Measurements from ENCODE around the gene SLC9A8.
"Not testable (repeated sequence)": the region's sequence is repeated elsewhere in the genome, so short reads cannot be mapped to it uniquely, and the experiment has no call there.

The SLC9A8 gene

GRCh38 chr20:49851231-49851705, 38.6 kb downstream of the SLC9A8 start:
- no peak for DNase-seq

DNA sequence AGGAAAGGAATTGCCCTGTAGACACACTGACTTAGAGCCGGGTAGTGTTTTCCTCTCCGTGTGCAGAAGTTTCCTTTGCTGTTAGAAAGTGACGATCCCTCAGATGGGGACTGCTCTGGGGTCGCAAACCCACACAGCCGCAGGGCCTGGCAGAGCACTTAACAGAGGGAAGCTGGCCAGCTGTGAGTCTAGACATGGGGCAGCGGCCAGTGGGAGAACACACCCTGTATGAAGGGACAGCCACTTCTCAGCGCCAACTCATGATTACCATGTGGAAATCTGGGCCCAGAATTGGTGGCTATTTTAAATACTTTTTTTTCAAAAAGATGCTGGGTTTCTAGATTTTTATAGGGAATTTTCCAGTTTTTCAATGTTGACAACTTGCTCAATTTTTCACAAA, 39.4 kb downstream of the SLC9A8 start:
- DNase-seq: no peak

- DNase-seq: no peak
These were observed 40.0 kb downstream of the SLC9A8 start for GRCh38 chr20:49852522-49853080.

DNA sequence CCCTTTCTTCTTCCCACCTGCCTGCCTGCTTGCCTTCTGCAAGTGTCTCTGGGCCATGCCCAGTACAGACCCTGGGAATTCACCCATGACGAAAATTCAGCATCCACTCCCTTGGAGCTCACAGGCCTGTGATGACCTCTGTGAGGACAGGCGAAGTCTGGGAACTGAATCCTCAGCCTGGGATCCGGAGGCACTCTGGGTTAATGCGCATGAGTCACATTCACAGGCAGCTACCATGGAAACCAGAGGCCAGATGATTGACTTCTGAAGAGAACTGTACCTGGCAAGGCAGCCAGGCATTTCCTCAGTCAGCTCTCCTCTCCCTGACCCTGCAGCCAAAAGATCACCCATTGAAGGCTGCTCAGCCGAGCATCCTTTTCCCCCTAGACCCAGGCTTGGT, 41.0 kb downstream of the SLC9A8 start:
- no peak for DNase-seq

- DNase-seq: no peak
These were observed 41.7 kb downstream of the SLC9A8 start for GRCh38 chr20:49854190-49854875.

GRCh38 chr20:49856904-49857303, 44.3 kb downstream of the SLC9A8 start:
- no peak for DNase-seq

DNA sequence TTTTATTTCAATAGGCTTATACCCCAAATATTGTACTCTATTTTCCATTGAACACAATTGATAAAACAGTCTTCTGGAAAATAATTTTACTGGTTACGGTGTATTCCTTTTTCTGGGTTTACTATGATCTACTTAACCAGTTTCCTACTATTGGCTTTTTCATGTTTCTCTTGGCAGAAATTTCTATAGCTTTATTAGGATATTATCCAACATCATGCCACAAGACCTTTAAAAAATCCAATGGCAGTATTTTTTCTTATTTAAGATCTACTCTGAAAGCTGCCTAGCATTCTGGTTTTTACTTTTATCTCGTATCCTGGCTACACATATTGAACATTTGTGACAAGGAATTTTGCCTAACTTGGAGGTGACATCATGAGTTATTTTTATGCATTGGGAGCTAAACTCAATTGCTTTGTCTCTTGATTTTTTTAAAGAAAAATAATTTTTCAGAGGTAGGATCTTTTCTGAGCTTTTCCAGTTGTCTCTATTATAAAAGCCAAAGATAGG, 45.5 kb downstream of the SLC9A8 start:
- DNase-seq: no peak

DNA sequence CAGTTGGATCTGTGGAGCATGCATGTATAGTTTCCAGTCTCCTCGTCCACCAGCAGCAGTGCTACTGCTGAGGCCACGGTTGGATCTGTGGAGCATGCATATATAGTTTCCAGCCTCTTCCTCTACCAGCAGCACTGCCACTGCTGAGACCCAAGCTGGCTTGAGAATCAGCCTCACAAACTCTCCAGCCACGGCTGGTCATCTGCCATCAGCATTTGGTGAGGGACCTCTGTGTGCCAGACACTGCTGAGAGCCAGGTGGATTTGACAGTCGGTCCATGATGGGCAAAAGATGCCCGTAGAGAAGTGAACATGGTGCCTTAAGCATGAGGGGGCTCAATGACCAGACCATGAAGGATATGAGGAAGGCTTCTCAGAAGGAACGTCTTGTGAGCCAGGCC, 46.4 kb downstream of the SLC9A8 start:
- DNase-seq: no peak

GRCh38 chr20:49859807-49860206, 47.2 kb downstream of the SLC9A8 start:
- no peak for DNase-seq

GRCh38 chr20:49861232-49861631, 48.6 kb downstream of the SLC9A8 start:
- not testable (repeated sequence) for DNase-seq

DNA sequence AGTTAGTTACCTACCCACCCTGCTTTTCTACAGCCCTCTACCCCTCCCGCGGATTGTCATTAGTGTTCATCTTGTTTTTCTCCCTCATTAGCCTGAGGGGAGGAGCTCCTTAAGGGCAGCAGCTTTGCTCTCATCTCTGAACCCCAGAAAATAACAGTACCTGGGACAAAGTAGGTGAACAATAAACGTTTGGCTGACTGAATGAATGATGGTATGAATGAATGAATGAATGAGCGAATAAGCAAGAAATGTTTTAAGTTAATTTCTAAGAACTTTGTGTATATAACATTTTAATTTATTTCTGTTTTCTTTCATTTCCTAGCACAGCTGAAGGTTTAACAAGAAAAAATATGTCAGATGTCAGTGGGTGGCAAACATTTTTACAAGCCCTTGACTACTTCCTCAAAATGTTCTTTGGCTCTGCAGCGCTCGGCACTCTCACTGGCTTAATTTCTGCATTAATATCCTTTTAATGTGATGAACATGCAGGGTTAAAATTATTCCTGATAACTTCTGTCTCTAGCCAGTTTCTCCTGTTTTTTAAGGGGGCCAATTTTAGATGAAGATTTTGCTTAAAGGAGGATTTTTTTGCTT, 50.1 kb downstream of the SLC9A8 start:
- no peak for DNase-seq

- no peak for DNase-seq
These were observed 51.0 kb downstream of the SLC9A8 start for GRCh38 chr20:49863666-49864065.

- no peak for DNase-seq
These were observed 52.9 kb downstream of the SLC9A8 start for GRCh38 chr20:49865559-49865958.

- DNase-seq: no peak
These were observed 53.4 kb downstream of the SLC9A8 start for GRCh38 chr20:49866051-49866450.

DNA sequence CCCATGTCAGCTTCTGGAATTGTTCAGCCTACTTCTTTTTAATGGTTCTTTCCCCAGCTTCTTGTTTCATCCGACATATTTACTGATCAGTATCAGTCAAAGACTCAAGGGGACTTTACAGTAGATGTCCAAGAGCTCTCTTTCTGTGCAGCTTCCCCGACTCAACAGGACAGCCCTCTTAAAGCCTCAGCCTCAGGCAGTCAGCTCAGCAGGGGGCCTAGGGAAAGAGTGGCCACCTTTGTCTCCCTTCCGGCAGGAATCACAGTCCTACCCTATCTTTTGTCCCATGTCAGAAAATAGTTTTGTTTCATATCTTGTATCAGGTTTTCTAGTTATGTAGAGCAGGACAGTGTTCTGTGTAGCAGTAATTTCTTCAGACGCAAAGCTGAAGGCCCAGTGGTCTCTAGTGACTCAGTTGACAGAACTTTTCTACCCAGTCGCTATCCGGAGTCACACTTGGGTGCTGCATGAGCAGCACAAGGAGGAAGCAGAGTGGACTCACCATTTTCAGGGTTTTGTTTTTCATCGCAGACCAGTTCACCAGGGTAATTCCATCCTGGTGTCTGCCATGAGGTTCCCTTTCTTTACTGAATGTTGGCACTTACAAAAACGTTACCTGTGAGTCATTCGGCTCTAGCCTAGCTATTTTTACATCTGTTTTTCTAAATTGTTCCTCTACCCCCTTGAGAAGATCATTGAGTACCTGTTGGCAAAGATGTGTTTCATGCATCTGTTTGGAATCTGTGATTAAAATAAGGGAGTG, 55.0 kb downstream of the SLC9A8 start:
- DNase-seq: no peak

GRCh38 chr20:49868538-49868937, 55.9 kb downstream of the SLC9A8 start:
- no peak for DNase-seq

- no peak for DNase-seq
These were observed 56.3 kb downstream of the SLC9A8 start for GRCh38 chr20:49868964-49869363.

DNA sequence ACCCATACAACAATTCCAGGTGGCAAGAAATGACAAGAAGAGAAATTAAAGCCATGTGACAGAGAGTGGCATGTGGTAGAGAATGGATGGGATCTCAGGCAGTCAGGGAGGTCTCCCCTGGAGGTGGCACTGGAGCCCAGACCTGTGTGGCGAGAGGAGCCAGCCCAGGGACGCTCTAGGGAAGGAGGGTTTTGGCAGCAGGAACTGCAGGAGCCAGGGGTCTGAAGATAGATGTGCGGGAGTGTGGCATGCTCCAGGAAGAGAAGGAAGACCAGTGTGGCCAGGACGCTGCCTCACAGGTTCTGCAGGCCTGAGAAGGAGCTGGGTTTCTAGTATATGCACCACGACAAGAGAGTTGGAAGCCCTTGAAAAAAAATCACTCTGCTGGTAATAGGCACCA, 57.6 kb downstream of the SLC9A8 start:
- DNase-seq: no peak

DNA sequence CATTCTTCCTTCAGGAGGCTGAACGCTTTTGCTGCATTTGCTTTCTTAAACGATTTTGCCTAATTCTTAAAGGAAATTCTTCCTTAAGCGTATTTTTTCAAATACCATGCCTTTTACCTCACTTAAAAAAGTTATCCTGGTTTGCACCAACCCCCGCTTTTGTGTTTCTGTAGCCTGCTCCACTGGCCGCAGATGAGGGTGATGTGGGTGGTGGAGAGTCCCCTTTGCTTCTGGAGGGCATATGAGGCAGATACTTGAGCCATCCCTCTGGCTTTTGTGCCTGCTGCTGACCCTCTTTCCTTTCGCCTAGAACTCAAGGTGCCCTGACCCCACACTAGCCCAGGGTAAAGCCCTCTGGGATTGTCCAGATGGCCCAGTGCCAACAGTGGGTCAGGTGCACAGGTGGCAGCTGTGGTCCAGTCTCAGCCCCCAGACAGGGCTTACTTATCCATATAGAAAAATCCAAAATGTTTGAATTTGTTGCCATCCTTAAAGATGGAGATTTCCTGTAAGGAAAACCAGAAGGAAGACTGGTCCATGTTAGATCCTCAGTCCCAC, 58.8 kb downstream of the SLC9A8 start:
- no peak for DNase-seq

GRCh38 chr20:49872056-49872455, 59.4 kb downstream of the SLC9A8 start:
- DNase-seq: no peak

DNA sequence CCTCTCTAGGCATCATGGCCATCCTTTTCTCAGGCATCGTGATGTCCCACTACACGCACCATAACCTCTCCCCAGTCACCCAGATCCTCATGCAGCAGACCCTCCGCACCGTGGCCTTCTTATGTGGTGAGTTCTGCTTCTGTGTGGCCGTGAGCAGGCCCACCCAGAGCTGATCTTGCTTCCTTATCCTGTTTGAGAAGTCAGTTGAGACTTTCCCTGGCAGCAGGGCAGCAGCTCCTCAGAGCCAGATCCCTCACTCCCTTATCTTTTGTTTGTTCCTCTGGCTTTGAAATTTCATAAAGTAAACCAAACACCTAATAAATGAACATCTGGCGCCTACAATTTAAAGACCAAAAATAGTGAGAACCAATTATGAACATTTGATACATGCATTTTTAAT, 62.1 kb downstream of the SLC9A8 start:
- no peak for DNase-seq

GRCh38 chr20:49877386-49877921, 64.8 kb downstream of the SLC9A8 start:
- no peak for DNase-seq

DNA sequence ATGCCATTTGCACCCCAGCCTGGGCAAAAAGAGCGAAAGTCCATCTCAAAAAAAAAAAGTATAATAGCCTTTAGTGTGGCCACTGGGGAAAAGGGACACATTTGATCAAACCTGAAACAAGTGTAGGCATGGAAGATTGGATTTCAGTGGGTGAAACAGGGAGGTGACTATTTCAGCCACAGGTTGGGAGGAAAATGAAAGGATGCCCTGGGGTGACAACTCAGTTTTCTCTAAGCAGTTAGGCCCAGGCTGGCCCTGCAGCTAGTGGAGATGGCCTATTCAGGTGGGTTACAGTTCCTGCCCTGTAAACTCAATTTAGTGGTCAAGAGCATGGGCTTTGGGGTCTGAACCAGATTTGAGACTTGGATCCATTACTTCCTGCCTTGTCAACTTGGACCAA, 66.3 kb downstream of the SLC9A8 start:
- no peak for DNase-seq
